Stimulated activated memory B cell treated with anti-CD40 and anti-IgM and Interleukin-4, amounts not matched to agents 10 μg/mL and 1 μg/mL and 100 μg/mL, for 72 hours (primary cell): ENCODE results near the gene GPR108.
"Not testable (repeated sequence)": the region's sequence is repeated elsewhere in the genome, so short reads cannot be mapped to it uniquely, and the experiment has no call there.

ENCODE experiments used
- ATAC-seq: fragments of 150-1000 bp; cut with Tn5 transposase; 2 replicates; pipeline ENCODE4 v1.10.0; 2021
- H3K27ac Mint-ChIP-seq: one replicate; pipeline ENCODE4 v1.8.0; 2022; ENCODE audit warnings: mild to moderate bottlenecking, mixed read lengths
- H3K27me3 Mint-ChIP-seq: one replicate; pipeline ENCODE4 v1.8.0; 2022; ENCODE audit warnings: mixed read lengths
- H3K36me3 Mint-ChIP-seq: one replicate; pipeline ENCODE4 v1.8.0; 2022; ENCODE audit warnings: mixed read lengths
- H3K4me1 Mint-ChIP-seq: one replicate; pipeline ENCODE4 v1.8.0; 2022; ENCODE audit warnings: mixed read lengths
- H3K4me3 Mint-ChIP-seq: one replicate; pipeline ENCODE4 v1.8.0; 2022; ENCODE audit warnings: mild to moderate bottlenecking, moderate library complexity, mixed read lengths
- H3K9me3 Mint-ChIP-seq: one replicate; pipeline ENCODE4 v1.8.0; 2022; ENCODE audit warnings: mixed read lengths

The GPR108 gene

DNA sequence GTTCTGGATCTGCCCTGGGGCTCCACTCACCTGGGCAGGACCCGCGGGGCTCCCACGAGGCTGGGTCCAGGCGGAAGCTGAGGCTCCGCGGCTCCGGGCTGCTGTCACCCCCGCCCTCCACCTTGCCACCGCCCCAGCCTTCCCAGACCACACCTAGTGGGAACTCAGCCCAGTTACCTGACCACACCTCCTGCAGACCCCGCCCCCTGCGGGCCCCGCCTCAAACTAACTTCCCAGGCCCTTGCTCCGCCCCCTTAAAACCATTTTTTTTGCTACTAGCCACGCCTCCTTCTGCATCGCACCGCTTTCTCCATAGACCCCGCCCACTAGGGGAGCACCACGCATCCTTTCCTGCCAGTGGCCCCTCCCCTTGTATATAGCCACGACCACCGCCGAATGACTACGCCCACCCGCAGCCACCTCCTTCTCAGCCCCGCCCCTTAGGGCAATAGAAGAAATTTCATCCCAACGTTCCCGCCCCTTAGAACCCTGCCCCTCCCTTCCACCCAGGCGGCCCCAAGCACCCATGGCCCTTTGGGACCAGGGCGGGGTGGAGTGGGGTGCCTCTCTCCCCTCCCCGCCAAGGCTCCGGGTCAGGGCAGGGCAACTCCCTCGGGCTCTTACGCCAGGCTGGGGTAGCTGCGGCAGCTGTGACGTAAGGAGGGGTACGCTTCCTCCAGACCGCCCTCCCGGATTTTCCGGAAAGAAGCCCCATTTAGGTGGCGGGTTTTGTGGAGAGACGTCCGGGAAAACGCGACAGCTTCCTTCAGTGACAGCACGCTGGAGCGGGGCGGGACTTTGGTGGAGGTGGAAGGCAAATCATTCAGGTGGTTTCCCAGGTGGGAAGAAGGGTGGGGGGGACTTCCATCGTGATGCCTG is 30.2 kb upstream of the GPR108 start, which contains the start of gene SH2D3A:
SH2D3A (minus strand) TSS at position 79 of the 879 bp plus-strand sequence. CDS start 3,687 bp downstream, outside the sequence.
- peak within 1 kb of the TSS; percentile 78 for H3K4me3 Mint-ChIP-seq
- H3K36me3 Mint-ChIP-seq, result no peaks in the 10 kb centered on the region
- ATAC-seq, result peak; percentile 88
- H3K4me1 Mint-ChIP-seq, result peaks cover 37% of the 10 kb centered on the region
- peaks cover 5% of the 10 kb centered on the region for H3K9me3 Mint-ChIP-seq
- peak within 1 kb of the TSS; percentile 78 for H3K27ac Mint-ChIP-seq
- H3K27me3 Mint-ChIP-seq, result no peaks in the 10 kb centered on the region

DNA sequence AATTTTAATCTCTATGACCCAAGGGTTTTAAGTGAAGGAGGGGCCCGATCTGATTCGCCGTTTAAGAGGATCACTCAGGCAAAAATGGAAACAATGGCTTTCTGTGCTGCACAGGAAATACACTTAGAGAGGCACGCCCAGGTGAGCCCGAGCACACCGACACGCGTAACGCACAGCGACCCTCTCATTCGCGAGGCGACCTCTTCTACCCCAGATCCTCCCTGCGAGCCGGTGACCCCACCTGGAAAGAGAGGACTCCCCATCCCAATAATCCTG is 29.6 kb upstream of the GPR108 start:
- Mint-ChIP-seq H3K4me3 (peak overlapping the region; percentile 78), H3K4me1 (peaks cover 32% of the 10 kb centered on the region), H3K27ac (peak overlapping the region; percentile 78), H3K36me3 (no peaks in the 10 kb centered on the region), H3K27me3 (no peaks in the 10 kb centered on the region), H3K9me3 (peaks cover 5% of the 10 kb centered on the region)
- ATAC-seq, result peak; percentile 59

- no peak for ATAC-seq
- peak overlapping the region; percentile 78 for H3K27ac Mint-ChIP-seq
- no peaks in the 10 kb centered on the region for H3K36me3 Mint-ChIP-seq
Observed at GRCh38 chr19:6766357-6767080, 29.1 kb upstream of the GPR108 start.

GRCh38 chr19:6765738-6766356 is 28.5 kb upstream of the GPR108 start:
- Mint-ChIP-seq H3K4me1 (peaks cover 24% of the 10 kb centered on the region), H3K27me3 (no peaks in the 10 kb centered on the region), H3K9me3 (no peaks in the 10 kb centered on the region), H3K27ac (peak overlapping the region; percentile 78), H3K36me3 (peaks cover 5% of the 10 kb centered on the region), H3K4me3 (peak overlapping the region; percentile 78)
- no peak for ATAC-seq

More at GRCh38 chr19:6766357-6767080, 29.1 kb upstream of the GPR108 start:
- Mint-ChIP-seq H3K4me3 (peak overlapping the region; percentile 78), H3K27me3 (no peaks in the 10 kb centered on the region), H3K9me3 (peaks cover under 1% of the 10 kb centered on the region), H3K4me1 (peaks cover 27% of the 10 kb centered on the region)

- H3K36me3 Mint-ChIP-seq, result peaks cover 24% of the 10 kb centered on the region
- H3K9me3 Mint-ChIP-seq, H3K27me3 Mint-ChIP-seq, H3K27ac Mint-ChIP-seq, H3K4me3 Mint-ChIP-seq, ATAC-seq: not testable (repeated sequence)
- peaks cover 22% of the 10 kb centered on the region for H3K4me1 Mint-ChIP-seq
Observed at GRCh38 chr19:6762253-6762797, 24.9 kb upstream of the GPR108 start.

DNA sequence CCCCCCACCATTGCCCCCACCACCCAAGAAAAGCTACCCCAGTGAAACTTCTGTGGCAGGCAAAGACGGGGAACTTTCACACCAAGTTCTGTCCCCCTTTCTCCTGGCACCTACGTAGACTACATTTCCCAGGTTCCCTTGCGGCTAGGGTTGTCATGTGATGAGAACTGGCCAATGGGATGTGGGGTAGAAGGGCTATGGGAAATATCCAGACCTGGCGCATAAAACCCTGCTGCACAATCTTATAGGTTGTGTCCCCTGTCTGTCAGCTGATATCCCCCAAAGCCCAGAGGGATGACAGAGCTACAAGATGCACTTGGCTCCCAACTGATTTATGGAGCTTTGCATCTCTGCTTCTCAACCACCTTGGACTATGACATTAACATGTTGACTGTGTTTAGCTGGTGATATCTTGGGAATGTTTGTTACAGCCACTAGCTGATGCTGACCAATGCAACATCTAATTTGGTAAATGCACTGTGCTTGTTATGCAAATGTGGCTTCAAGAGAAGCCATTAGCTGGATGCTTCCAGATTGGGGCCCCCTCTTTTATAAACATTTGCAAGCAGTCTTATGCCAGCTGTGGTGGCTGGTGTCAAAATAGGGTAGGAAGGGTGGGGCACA is 23.8 kb upstream of the GPR108 start:
- Mint-ChIP-seq H3K27ac (no peak overlapping the region), H3K9me3 (no peaks in the 10 kb centered on the region)

GRCh38 chr19:6760606-6761005 is 23.2 kb upstream of the GPR108 start:
- no peaks in the 10 kb centered on the region for H3K9me3 Mint-ChIP-seq
- H3K4me3 Mint-ChIP-seq, result no peak overlapping the region
- H3K27ac Mint-ChIP-seq, result no peak overlapping the region
- peaks cover 16% of the 10 kb centered on the region for H3K4me1 Mint-ChIP-seq
- no peak for ATAC-seq
- peaks cover 26% of the 10 kb centered on the region for H3K36me3 Mint-ChIP-seq
- no peaks in the 10 kb centered on the region for H3K27me3 Mint-ChIP-seq

More for the DNA sequence above, 23.8 kb upstream of the GPR108 start:
- Mint-ChIP-seq H3K36me3 (peaks cover 26% of the 10 kb centered on the region), H3K4me1 (peaks cover 19% of the 10 kb centered on the region), H3K4me3 (no peak overlapping the region), H3K27me3 (no peaks in the 10 kb centered on the region)
- no peak for ATAC-seq

GRCh38 chr19:6754653-6755463 is 17.5 kb upstream of the GPR108 start:
- Mint-ChIP-seq H3K9me3 (no peaks in the 10 kb centered on the region), H3K27me3 (no peaks in the 10 kb centered on the region), H3K4me3 (no peak overlapping the region), H3K36me3 (peaks cover 50% of the 10 kb centered on the region), H3K27ac (peak overlapping the region; percentile 74), H3K4me1 (peaks cover 40% of the 10 kb centered on the region)
- ATAC-seq, result no peak

DNA sequence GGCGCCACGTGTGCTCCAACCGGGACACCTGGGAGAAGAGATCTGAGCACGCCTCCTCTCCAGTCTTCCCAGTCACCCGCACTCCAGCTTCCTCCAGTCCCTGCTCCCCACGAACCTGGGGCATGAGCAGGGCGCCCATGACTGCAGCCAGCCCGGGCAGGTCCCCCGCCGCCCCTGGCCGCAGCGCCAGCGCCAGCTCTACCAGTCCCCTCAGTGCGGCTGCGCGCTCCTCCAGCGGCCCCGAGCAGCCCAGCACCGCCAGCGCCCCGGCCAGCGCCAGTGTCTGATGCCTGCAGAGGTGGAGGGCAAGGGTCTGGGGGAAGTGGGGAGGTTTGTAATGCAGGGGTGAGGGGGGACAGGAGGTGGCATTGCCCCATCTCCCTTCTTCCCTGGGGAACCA is 16.8 kb upstream of the GPR108 start:
- peaks cover 57% of the 10 kb centered on the region for H3K36me3 Mint-ChIP-seq
- ATAC-seq, result no peak
- H3K9me3 Mint-ChIP-seq, result no peaks in the 10 kb centered on the region
- peak overlapping the region; percentile 96 for H3K27ac Mint-ChIP-seq
- peak overlapping the region; percentile 95 for H3K4me3 Mint-ChIP-seq
- H3K4me1 Mint-ChIP-seq, result peaks cover 40% of the 10 kb centered on the region
- no peaks in the 10 kb centered on the region for H3K27me3 Mint-ChIP-seq

GRCh38 chr19:6753178-6754031 is 16.0 kb upstream of the GPR108 start:
- H3K4me3 Mint-ChIP-seq, result peak overlapping the region; percentile 95
- no peaks in the 10 kb centered on the region for H3K9me3 Mint-ChIP-seq
- H3K27ac Mint-ChIP-seq, result peak overlapping the region; percentile 96
- H3K27me3 Mint-ChIP-seq, result no peaks in the 10 kb centered on the region
- peaks cover 40% of the 10 kb centered on the region for H3K4me1 Mint-ChIP-seq
- peak; percentile 94 for ATAC-seq
- H3K36me3 Mint-ChIP-seq, result peaks cover 53% of the 10 kb centered on the region

GRCh38 chr19:6752256-6753177 is 15.1 kb upstream of the GPR108 start:
- H3K4me3 Mint-ChIP-seq, result peak overlapping the region; percentile 95
- no peak for ATAC-seq
- no peaks in the 10 kb centered on the region for H3K27me3 Mint-ChIP-seq
- H3K27ac Mint-ChIP-seq, result peak overlapping the region; percentile 96
- H3K4me1 Mint-ChIP-seq, result peaks cover 33% of the 10 kb centered on the region
- H3K36me3 Mint-ChIP-seq, result peaks cover 54% of the 10 kb centered on the region
- H3K9me3 Mint-ChIP-seq, result no peaks in the 10 kb centered on the region

GRCh38 chr19:6751189-6751588 is 13.8 kb upstream of the GPR108 start:
- Mint-ChIP-seq H3K27me3 (no peaks in the 10 kb centered on the region), H3K36me3 (peaks cover 62% of the 10 kb centered on the region), H3K27ac (no peak overlapping the region), H3K4me1 (peaks cover 24% of the 10 kb centered on the region), H3K4me3 (no peak overlapping the region), H3K9me3 (no peaks in the 10 kb centered on the region)
- no peak for ATAC-seq

DNA sequence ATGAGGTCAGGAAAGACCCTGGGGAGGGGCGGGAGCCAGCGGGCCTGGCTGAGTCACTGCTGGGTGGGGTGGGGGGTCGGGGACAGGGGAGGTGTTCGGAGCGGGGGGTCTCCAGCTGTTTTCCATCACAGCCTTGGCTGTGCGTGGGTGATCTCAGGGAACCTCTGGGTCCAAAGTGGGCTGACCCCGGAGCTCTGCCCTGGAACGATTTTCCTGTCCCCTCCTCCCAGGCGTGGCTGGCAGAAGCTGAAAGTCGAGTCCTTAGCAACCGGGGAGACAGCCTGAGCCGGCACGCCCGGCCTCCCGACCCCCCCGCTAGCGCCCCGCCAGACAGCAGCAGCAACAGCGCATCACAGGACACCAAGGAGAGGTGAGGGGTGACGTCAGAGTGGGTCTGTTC is 12.7 kb upstream of the GPR108 start:
- Mint-ChIP-seq H3K4me3 (no peak overlapping the region), H3K27me3 (no peaks in the 10 kb centered on the region), H3K4me1 (peaks cover 29% of the 10 kb centered on the region), H3K9me3 (no peaks in the 10 kb centered on the region), H3K27ac (peak overlapping the region; percentile 17), H3K36me3 (peaks cover 73% of the 10 kb centered on the region)
- no peak for ATAC-seq
